IMR-90 (cell line): ENCODE measurements around the gene MMP25. TPM values are rescaled to one million over a fixed set of nuclear protein-coding genes. Genes with fewer than 3 reads are reported as not detected.

Source experiments
- ATAC-seq: fragments of 200-7000 bp; cut with Tn5 transposase; 2 replicates; pipeline ENCODE4 v1.9.1; 2020; ENCODE audit warnings: low read depth, mild to moderate bottlenecking, moderate library complexity
- BruUV-seq: library from RNA; stranded (reverse); fragments of 400-500 nt; replicated peaks from 2 replicates; lab custom pipeline; 2021; lab: Mats Ljungman, UMichigan
- CTCF ChIA-PET: fragments of 300-600 bp; formaldehyde crosslinking; extraction: SDS; loops from one replicate; lab custom pipeline; 2021; ENCODE audit warnings: antibody characterized with exemption; lab: Yijun Ruan, JAX
- POLR2A ChIA-PET: fragments of 300-600 bp; sonication (Branson Sonifier 250); formaldehyde crosslinking; loops from one replicate; lab custom pipeline; 2022; ENCODE audit warnings: antibody characterized with exemption; ENCODE audit not compliant: unreplicated experiment; lab: Charles Lee
- DNase-seq: peaks from one replicate; pipeline ENCODE4 v3.0.0; 2013
- H2AFZ ChIP-seq: replicated peaks from 2 replicates; pipeline ENCODE3; 2013; ENCODE audit warnings: low read length, mild to moderate bottlenecking; ENCODE audit not compliant: poor library complexity
- H2AK5ac ChIP-seq: 2 replicates; pipeline ENCODE4 v1.6.1; 2013; ENCODE audit warnings: low read depth, low read length, inconsistent platforms
- H2AK9ac ChIP-seq: replicated peaks from 2 replicates; pipeline ENCODE3; 2013; ENCODE audit warnings: mild to moderate bottlenecking, low read depth, low read length, moderate library complexity; ENCODE audit not compliant: poor library complexity
- H2BK120ac ChIP-seq: 2 replicates; pipeline ENCODE4 v1.6.1; 2013; ENCODE audit warnings: low read depth, low read length, inconsistent platforms
- H2BK15ac ChIP-seq: 3 replicates; pipeline ENCODE4 v1.6.1; 2013; ENCODE audit warnings: low read depth, low read length, inconsistent platforms
- H2BK20ac ChIP-seq: 2 replicates; pipeline ENCODE4 v1.6.1; 2013; ENCODE audit warnings: low read depth, mild to moderate bottlenecking, inconsistent platforms, low read length, moderate library complexity
- H2BK5ac ChIP-seq: 2 replicates; pipeline ENCODE4 v1.6.1; 2013; ENCODE audit warnings: mild to moderate bottlenecking, low read depth, low read length, inconsistent platforms; ENCODE audit not compliant: poor library complexity, severe bottlenecking
- H3K14ac ChIP-seq: replicated peaks from 2 replicates; pipeline ENCODE4 v1.6.1; 2013; ENCODE audit warnings: low read depth, low read length, inconsistent platforms
- H3K18ac ChIP-seq: 2 replicates; pipeline ENCODE4 v1.6.1; 2013; ENCODE audit warnings: low read depth, low read length, control low read depth
- H3K23ac ChIP-seq: 2 replicates; pipeline ENCODE4 v1.6.1; 2013; ENCODE audit warnings: low read depth, low read length, inconsistent platforms
- H3K27ac ChIP-seq: 2 replicates; pipeline ENCODE4 v1.5.1; 2013; ENCODE audit warnings: mild to moderate bottlenecking, control low read depth, low read length; ENCODE audit not compliant: insufficient read depth
- H3K27me3 ChIP-seq: 2 replicates; pipeline ENCODE4 v1.6.1; 2013; ENCODE audit warnings: low read length; ENCODE audit not compliant: control insufficient read depth, insufficient read depth
- H3K36me3 ChIP-seq: 2 replicates; pipeline ENCODE4 v1.6.1; 2013; ENCODE audit warnings: low read length, mixed read lengths; ENCODE audit not compliant: control insufficient read depth, insufficient read depth
- H3K4ac ChIP-seq: 2 replicates; pipeline ENCODE4 v1.6.1; 2013; ENCODE audit warnings: low read depth, low read length, inconsistent platforms
- H3K4me1 ChIP-seq: 2 replicates; pipeline ENCODE4 v1.6.1; 2013; ENCODE audit warnings: low read length, mixed read lengths; ENCODE audit not compliant: control insufficient read depth, insufficient read depth
- H3K4me2 ChIP-seq: 2 replicates; pipeline ENCODE4 v1.6.1; 2013; ENCODE audit warnings: low read depth, mild to moderate bottlenecking, control low read depth, low read length, moderate library complexity
- H3K4me3 ChIP-seq: 2 replicates; pipeline ENCODE4 v1.5.1; 2013; ENCODE audit warnings: low read depth, mild to moderate bottlenecking, control low read depth, low read length, moderate library complexity; ENCODE audit not compliant: insufficient read depth
- H3K56ac ChIP-seq: 2 replicates; pipeline ENCODE4 v1.6.1; 2013; ENCODE audit warnings: low read length, inconsistent platforms; ENCODE audit not compliant: insufficient read depth; ENCODE audit errors: extremely low read depth
- H3K79me1 ChIP-seq, 2 experiments: 2 replicates each; pipeline ENCODE4 v1.6.1; 2013; ENCODE audit warnings: low read length in 2 of 2, inconsistent platforms in 1 of 2, low read depth in 1 of 2
- H3K9ac ChIP-seq: 2 replicates; pipeline ENCODE4 v1.6.1; 2013; ENCODE audit warnings: low read depth, low read length, control low read depth
- H3K9me1 ChIP-seq: 2 replicates; pipeline ENCODE4 v1.6.1; 2013; ENCODE audit warnings: low read length, inconsistent platforms; ENCODE audit not compliant: insufficient read depth
- H3K9me3 ChIP-seq: 2 replicates; pipeline ENCODE4 v1.6.1; 2013; ENCODE audit warnings: low read length; ENCODE audit not compliant: control insufficient read depth, insufficient read depth
- H4K20me1 ChIP-seq: 2 replicates; pipeline ENCODE4 v1.6.1; 2013; ENCODE audit warnings: low read length, inconsistent platforms; ENCODE audit not compliant: insufficient read depth
- H4K5ac ChIP-seq: 2 replicates; pipeline ENCODE4 v1.6.1; 2013; ENCODE audit warnings: mild to moderate bottlenecking, low read depth, low read length, control low read depth
- H4K8ac ChIP-seq, 2 experiments: 2 replicates each; pipeline ENCODE4 v1.6.1; 2013; ENCODE audit warnings: low read depth in 2 of 2, low read length in 2 of 2, control low read depth in 1 of 2, inconsistent platforms in 1 of 2
- H4K91ac ChIP-seq: 2 replicates; pipeline ENCODE4 v1.6.1; 2013; ENCODE audit warnings: low read depth, low read length, inconsistent platforms; ENCODE audit not compliant: insufficient read depth
- BHLHE40 ChIP-seq: fragments of 150-350 bp; IDR thresholded peaks from 2 replicates; pipeline ENCODE4 v1.6.1; 2016; ENCODE audit warnings: mild to moderate bottlenecking, low read depth, low read length
- CHD1 ChIP-seq: IDR thresholded peaks from 2 replicates; pipeline ENCODE4 v1.6.1; 2012; ENCODE audit warnings: low read depth, low read length, improper control_type of control experiment
- CTCF ChIP-seq: conservative IDR thresholded peaks from 2 replicates; pipeline ENCODE4 v1.5.1; 2012; ENCODE audit warnings: mild to moderate bottlenecking, low read depth, low read length, improper control_type of control experiment
- FOS ChIP-seq: fragments of 150-350 bp; IDR thresholded peaks from 2 replicates; pipeline ENCODE4 v1.6.1; 2016; ENCODE audit warnings: low read depth, low read length
- MAFK ChIP-seq: IDR thresholded peaks from 2 replicates; pipeline ENCODE4 v1.6.1; 2012; ENCODE audit warnings: low read depth, low read length, improper control_type of control experiment
- MAZ ChIP-seq: IDR thresholded peaks from 2 replicates; pipeline ENCODE4 v1.6.1; 2012; ENCODE audit warnings: low read depth, mild to moderate bottlenecking, low read length, improper control_type of control experiment, moderate library complexity, borderline replicate concordance
- MXI1 ChIP-seq: IDR thresholded peaks from 2 replicates; pipeline ENCODE4 v1.6.1; 2012; ENCODE audit warnings: low read depth, mild to moderate bottlenecking, low read length, moderate library complexity, borderline replicate concordance
- NFE2L2 ChIP-seq: fragments of 150-350 bp; IDR thresholded peaks from 2 replicates; pipeline ENCODE4 v1.6.1; 2016; ENCODE audit warnings: low read depth, mild to moderate bottlenecking, low read length
- RAD21 ChIP-seq: IDR thresholded peaks from 2 replicates; pipeline ENCODE4 v1.6.1; 2012; ENCODE audit warnings: low read length, improper control_type of control experiment
- RCOR1 ChIP-seq: IDR thresholded peaks from 2 replicates; pipeline ENCODE4 v1.6.1; 2012; ENCODE audit warnings: mild to moderate bottlenecking, low read length, improper control_type of control experiment; ENCODE audit not compliant: insufficient replicate concordance
- RFX5 ChIP-seq: IDR thresholded peaks from 2 replicates; pipeline ENCODE4 v1.8.0; 2012; ENCODE audit warnings: low read depth, mild to moderate bottlenecking, low read length, moderate library complexity
- SMC3 ChIP-seq: fragments of 150-350 bp; IDR thresholded peaks from 2 replicates; pipeline ENCODE4 v1.6.1; 2016; ENCODE audit warnings: low read depth, mild to moderate bottlenecking, antibody characterized with exemption, low read length, moderate library complexity
- WGBS, 2 experiments: methylation state at CpG; one replicate each; pipeline versions ENCODE4 v1.1.5 to v1.1.7; 2013; ENCODE audit warnings: missing lambda C conversion rate in 2 of 2; ENCODE audit not compliant: insufficient read length in 1 of 2; ENCODE audit errors: extremely low coverage in 2 of 2; 5-methylcytosine and 5-hydroxymethylcytosine counted together
- dilution Hi-C: fragments of 300-500 bp; cut with HindIII; formaldehyde crosslinking; loops from one replicate; pipeline ENCODE4 v1.14.3; 2018; ENCODE audit warnings: low sequenced_read_pairs; ENCODE audit not compliant: unreplicated experiment
- in situ Hi-C: fragments of 300-500 bp; cut with MboI; formaldehyde crosslinking; loops from 3 replicates; pipeline ENCODE4 v1.14.3; 2019; ENCODE audit warnings: low sequenced_read_pairs, inconsistent platforms, mixed read lengths
- intact Hi-C: fragments of 100-400 bp; cut with micrococcal nuclease; formaldehyde crosslinking; loops from 2 replicates; pipeline ENCODE4 v1.10.0; 2022
- polyA plus RNA-seq, 3 experiments: library from polyadenylated mRNA; depleted of rRNA; stranded (reverse); fragments of >200 nt; gene quantifications; 2 replicates each; pipeline ENCODE4 v1.2.3, GENCODE V29; 2012; ENCODE audit warnings: low replicate concordance in 1 of 3
- total RNA-seq: library from RNA; depleted of rRNA; stranded (reverse); fragments of >200 nt; gene quantifications from 2 replicates; pipeline ENCODE4 v1.2.3, GENCODE V29; 2012
- TF ChIP-seq, protein P1 (sequence below): fragments of 150-350 bp; IDR thresholded peaks from 2 replicates; pipeline ENCODE4 v1.6.1; 2017; ENCODE audit warnings: mild to moderate bottlenecking, antibody characterized with exemption, low read length, low read depth

The MMP25 gene
- total and polyA plus RNA-seq, 2 of the 4 experiments (the other 2 are of a cell fraction) = 0.07 TPM; not detected in 1

- no TSS peak for BruUV-seq
- Histone ChIP-seq H2BK5ac (no peak overlapping the region), H3K18ac (no peak overlapping the region), H3K9ac (no peak overlapping the region), H4K91ac (no peak overlapping the region), H3K27me3 (peaks cover 38% of the 10 kb centered on the region), H3K4me3 (no peak overlapping the region), H3K9me3 (no peaks in the 10 kb centered on the region), H4K5ac (no peak overlapping the region), H3K14ac (no peak overlapping the region), H2AK9ac (no peak overlapping the region), H2BK120ac (no peak overlapping the region), H3K4me2 (no peak overlapping the region), H3K36me3 (no peaks in the 10 kb centered on the region), H2BK15ac (no peak overlapping the region; the same call in 2 of the 3 replicates), H3K79me1 (no peaks in the 10 kb centered on the region), H3K9me1 (no peaks in the 10 kb centered on the region), H4K20me1 (no peaks in the 10 kb centered on the region), H3K4me1 (peaks cover 3% of the 10 kb centered on the region; the same call in 1 of the 2 replicates), H2BK20ac (no peak overlapping the region), H2AFZ (no peak overlapping the region), H3K4ac (no peak overlapping the region), H3K23ac (no peak overlapping the region), H3K27ac (no peak overlapping the region), H3K56ac (no peak overlapping the region), H4K8ac (no peak overlapping the region), H2AK5ac (peak overlapping the region; percentile 24; the same call in 1 of the 2 replicates)
- ChIA-PET POLR2A (no interaction called here), CTCF (interaction anchor here (1.1 kb wide), 1 partner anchor 24 kb away, joined by 3 read pairs; no protein-coding TSS in a partner anchor)
- no peak for DNase-seq
- intact Hi-C loops (no loop called here), dilution Hi-C loops (no loop called here), in situ Hi-C loops (no loop called here)
- TF ChIP-seq MAZ = no peak
- no peak for TF ChIP-seq CTCF
- TF ChIP-seq MAFK = no peak
- TF ChIP-seq SMC3 = no peak
- no peak for TF ChIP-seq RAD21
- no peak for TF ChIP-seq RFX5
- no peak for TF ChIP-seq BHLHE40
- no peak for TF ChIP-seq MXI1
- TF ChIP-seq CHD1 = no peak
- TF ChIP-seq NFE2L2 = no peak
- no peak for TF ChIP-seq RCOR1
- no peak for TF ChIP-seq FOS
- TF ChIP-seq, protein P1, sequence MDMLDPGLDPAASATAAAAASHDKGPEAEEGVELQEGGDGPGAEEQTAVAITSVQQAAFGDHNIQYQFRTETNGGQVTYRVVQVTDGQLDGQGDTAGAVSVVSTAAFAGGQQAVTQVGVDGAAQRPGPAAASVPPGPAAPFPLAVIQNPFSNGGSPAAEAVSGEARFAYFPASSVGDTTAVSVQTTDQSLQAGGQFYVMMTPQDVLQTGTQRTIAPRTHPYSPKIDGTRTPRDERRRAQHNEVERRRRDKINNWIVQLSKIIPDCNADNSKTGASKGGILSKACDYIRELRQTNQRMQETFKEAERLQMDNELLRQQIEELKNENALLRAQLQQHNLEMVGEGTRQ = no peak
- ATAC-seq = no peak
- 67% methylated on average over 3 of the region's 17 CpGs; no CpG with 5 or more reads in 1 of the 2 experiments for WGBS, 2 experiments
Observed at GRCh38 chr16:3007957-3008689, 38.2 kb upstream of the MMP25 start.
